Fibroblast of lung (primary cell): Measurements from ENCODE around the gene EVPL. TPM values are rescaled to one million over a fixed set of nuclear protein-coding genes. Genes with fewer than 3 reads are reported as not detected.

Experiments used
- DNase-seq, 2 donors: peaks; one replicate each; pipeline versions ENCODE4 v3.0.0 to v3.0.0-alpha.2; 2010; ENCODE audit warnings: low read depth in 2 of 2
- H2AFZ ChIP-seq: 2 replicates; pipeline ENCODE4 v1.5.1; 2012; ENCODE audit warnings: low read length, control low read depth, inconsistent platforms
- H3K27ac ChIP-seq: 2 replicates; pipeline ENCODE4 v1.5.1; 2011; ENCODE audit warnings: low read length, control low read depth; ENCODE audit not compliant: insufficient read depth
- H3K27me3 ChIP-seq: 2 replicates; pipeline ENCODE4 v1.5.1; 2011; ENCODE audit warnings: mild to moderate bottlenecking, low read length; ENCODE audit not compliant: control insufficient read depth, insufficient read depth
- H3K36me3 ChIP-seq: 2 replicates; pipeline ENCODE4 v1.5.1; 2011; ENCODE audit warnings: low read length; ENCODE audit not compliant: control insufficient read depth, insufficient read depth
- H3K4me1 ChIP-seq: 2 replicates; pipeline ENCODE4 v1.5.1; 2011; ENCODE audit warnings: low read length; ENCODE audit not compliant: control insufficient read depth, insufficient read depth; ENCODE audit errors: extremely low read depth
- H3K4me2 ChIP-seq: 2 replicates; pipeline ENCODE4 v1.5.1; 2011; ENCODE audit warnings: low read length, control low read depth; ENCODE audit not compliant: insufficient read depth; ENCODE audit errors: extremely low read depth
- H3K4me3 ChIP-seq, 4 experiments: fragments of 200-600 bp in 1 of 4; sonication (generic) in 1 of 4; replicated peaks in 1 of 4; 2 replicates each; pipeline ENCODE4 v1.5.1; 2011 to 2016; ENCODE audit warnings: low read length in 4 of 4, low read depth in 3 of 4, mild to moderate bottlenecking in 3 of 4, control low read depth in 2 of 4, inconsistent platforms in 1 of 4, mixed read lengths in 1 of 4; ENCODE audit not compliant: insufficient read depth in 1 of 4; ENCODE audit errors: control extremely low read depth in 1 of 4
- H3K79me2 ChIP-seq: 2 replicates; pipeline ENCODE4 v1.5.1; 2012; ENCODE audit warnings: mild to moderate bottlenecking, low read length, inconsistent platforms; ENCODE audit not compliant: control insufficient read depth, insufficient read depth
- H3K9ac ChIP-seq: 2 replicates; pipeline ENCODE4 v1.5.1; 2011; ENCODE audit warnings: mild to moderate bottlenecking, low read length, control low read depth; ENCODE audit not compliant: insufficient read depth
- H3K9me3 ChIP-seq: 2 replicates; pipeline ENCODE4 v1.5.1; 2012; ENCODE audit warnings: low read depth, low read length; ENCODE audit not compliant: control insufficient read depth, insufficient read depth
- H4K20me1 ChIP-seq: 2 replicates; pipeline ENCODE4 v1.5.1; 2011; ENCODE audit warnings: low read length; ENCODE audit not compliant: control insufficient read depth, insufficient read depth; ENCODE audit errors: extremely low read depth
- CTCF ChIP-seq, 2 donors: IDR thresholded peaks in 1 of 2; conservative IDR thresholded peaks in 1 of 2; 1 replicate in 1 of 2; 2 replicates in 1 of 2; pipeline ENCODE4 v1.5.1; 2011 to 2012; ENCODE audit warnings: low read length in 2 of 2, control low read depth in 1 of 2, inconsistent platforms in 1 of 2, low read depth in 1 of 2, mild to moderate bottlenecking in 1 of 2
- EZH2 ChIP-seq: IDR thresholded peaks from 2 replicates; pipeline ENCODE4 v1.5.1; 2012; ENCODE audit warnings: low read length, control low read depth, mild to moderate bottlenecking; ENCODE audit errors: missing control alignments
- polyA plus RNA-seq, 2 donors: library from polyadenylated mRNA; depleted of rRNA in 1 of 2; stranded (reverse) in 1 of 2; unstranded in 1 of 2; fragments of >200 nt; gene quantifications; 2 replicates each; pipeline ENCODE4 v1.2.1, GENCODE V29; 2011 to 2012; ENCODE audit warnings: missing spikeins in 1 of 2
- total RNA-seq: library from RNA; depleted of rRNA; stranded (reverse); fragments of >200 nt; gene quantifications from 2 replicates; pipeline ENCODE4 v1.2.1, GENCODE V29; 2014

Gene EVPL
- total and polyA plus RNA-seq, 2 donors (not counting 1 experiment from before 2014, with no cell fraction given), result not detected

- TF ChIP-seq EZH2 (no peak), CTCF (conservative IDR thresholded peaks at IDR 0.05 in 1 of 2, IDR thresholded peaks at IDR 0.05 in 1 of 2; ENCODE audit: low read depth in 1 of 2, low read length in 2 of 2) (no peak)
- no peak overlapping the region for H3K4me2 ChIP-seq
- H3K36me3 ChIP-seq, result peaks cover 6% of the 10 kb centered on the region
Observed at GRCh38 chr17:76051561-76051960, 24.5 kb upstream of the EVPL start.

GRCh38 chr17:76050538-76051467 is 23.7 kb upstream of the EVPL start:
- peaks cover 2% of the 10 kb centered on the region for H3K4me1 ChIP-seq
- no peak overlapping the region for H3K27ac ChIP-seq
- TF ChIP-seq CTCF (conservative IDR thresholded peaks at IDR 0.05 in 1 of 2, IDR thresholded peaks at IDR 0.05 in 1 of 2; ENCODE audit: low read depth in 1 of 2, low read length in 2 of 2), result no peak
- TF ChIP-seq EZH2, result no peak
- no peaks in the 10 kb centered on the region for H4K20me1 ChIP-seq
- H3K79me2 ChIP-seq, result peaks cover 2% of the 10 kb centered on the region
- peaks cover 8% of the 10 kb centered on the region for H3K36me3 ChIP-seq
- DNase-seq, result peak in 1 of 2 donors; percentile 62
- no peaks in the 10 kb centered on the region for H3K27me3 ChIP-seq
- H2AFZ ChIP-seq, result no peak overlapping the region
- H3K4me3 ChIP-seq, result no peak overlapping the region
- H3K9me3 ChIP-seq, result no peaks in the 10 kb centered on the region
- H3K4me2 ChIP-seq, result no peak overlapping the region
- no peak overlapping the region for H3K9ac ChIP-seq

More at GRCh38 chr17:76051561-76051960, 24.5 kb upstream of the EVPL start:
- no peak overlapping the region for H2AFZ ChIP-seq
- H3K9me3 ChIP-seq, result no peaks in the 10 kb centered on the region
- no peak overlapping the region for H3K4me3 ChIP-seq
- no peaks in the 10 kb centered on the region for H4K20me1 ChIP-seq
- DNase-seq, result no peak
- no peaks in the 10 kb centered on the region for H3K27me3 ChIP-seq
- peaks cover 2% of the 10 kb centered on the region for H3K79me2 ChIP-seq
- H3K4me1 ChIP-seq, result peaks cover 2% of the 10 kb centered on the region
- no peak overlapping the region for H3K9ac ChIP-seq
- H3K27ac ChIP-seq, result no peak overlapping the region

- H3K4me3 ChIP-seq, result no peak overlapping the region
- peaks cover 2% of the 10 kb centered on the region for H3K4me1 ChIP-seq
- TF ChIP-seq EZH2 (no peak), CTCF (conservative IDR thresholded peaks at IDR 0.05 in 1 of 2, IDR thresholded peaks at IDR 0.05 in 1 of 2; ENCODE audit: low read depth in 1 of 2, low read length in 2 of 2) (no peak)
- peaks cover 13% of the 10 kb centered on the region for H3K36me3 ChIP-seq
- H3K79me2 ChIP-seq, result peaks cover 2% of the 10 kb centered on the region
- H3K27ac ChIP-seq, result no peak overlapping the region
- no peaks in the 10 kb centered on the region for H3K27me3 ChIP-seq
- no peak overlapping the region for H2AFZ ChIP-seq
- H3K4me2 ChIP-seq, result no peak overlapping the region
- no peak overlapping the region for H3K9ac ChIP-seq
- DNase-seq, result no peak
- H3K9me3 ChIP-seq, result no peaks in the 10 kb centered on the region
- H4K20me1 ChIP-seq, result no peaks in the 10 kb centered on the region
Observed at GRCh38 chr17:76049836-76050537, 22.9 kb upstream of the EVPL start.
